ENCODE measurements around the gene NBAS.
A peak's percentile ranks its signal among the peaks of the same experiment; 100 is the strongest.
"Not testable (repeated sequence)": the region's sequence is repeated elsewhere in the genome, so short reads cannot be mapped to it uniquely, and the experiment has no call there.

The NBAS gene

DNA sequence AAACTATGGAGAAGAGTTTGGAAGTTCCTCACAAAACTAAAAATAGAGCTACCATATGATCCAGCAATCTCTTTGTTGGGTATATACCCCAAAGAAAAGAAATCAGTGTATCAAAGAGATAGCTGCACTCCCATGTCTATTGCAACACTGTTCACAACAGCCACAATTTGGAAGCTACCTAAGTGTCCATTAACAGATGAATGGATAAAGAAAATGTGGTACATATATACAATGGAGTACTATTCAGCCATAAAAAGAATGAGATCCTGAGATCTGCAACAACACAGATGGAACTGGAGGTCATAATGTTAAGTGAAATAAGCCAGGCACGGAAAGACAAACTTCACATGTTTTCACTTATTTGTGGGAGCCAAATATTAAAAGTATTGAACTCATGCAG is 350.6 kb downstream of the NBAS start:
- H3K36me3 ChIP-seq (ENCODE audit: insufficient read depth, low read length): peaks cover 13% of the 10 kb centered on the region
- H3K4me3 ChIP-seq (ENCODE audit: low read length); H3K4me1 ChIP-seq (ENCODE audit: insufficient read depth, low read length); H3K9me3 ChIP-seq (ENCODE audit: low read length); H2AFZ ChIP-seq (ENCODE audit: low read depth, low read length); H3K27me3 ChIP-seq (ENCODE audit: insufficient read depth, low read length): not testable (repeated sequence)

DNA sequence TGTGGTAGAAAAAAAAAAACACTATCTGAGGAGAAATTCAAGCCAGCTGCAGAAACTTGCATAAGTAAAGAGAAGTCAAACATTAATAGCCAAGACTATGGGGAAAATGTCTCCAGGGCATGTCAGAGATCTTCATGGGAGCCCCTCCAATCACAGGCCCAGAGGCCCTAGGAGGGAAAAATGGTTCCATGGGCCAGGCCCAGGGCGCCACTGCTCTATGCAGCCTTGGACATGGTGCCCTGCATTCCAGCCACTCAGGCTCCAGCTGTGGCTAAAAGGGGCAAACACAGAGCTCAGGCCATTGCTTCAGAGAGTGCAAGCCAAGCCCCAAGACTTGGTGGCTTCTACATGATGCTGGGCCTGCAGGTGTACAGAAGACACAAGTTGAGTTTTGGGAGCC is 354.7 kb downstream of the NBAS start:
- Histone ChIP-seq H3K9me3 (ENCODE audit: low read length) (peaks cover under 1% of the 10 kb centered on the region), H3K4me3 (ENCODE audit: low read length) (no peak overlapping the region), H3K4me1 (ENCODE audit: insufficient read depth, low read length) (no peaks in the 10 kb centered on the region), H2AFZ (ENCODE audit: low read depth, low read length) (no peak overlapping the region), H3K27me3 (ENCODE audit: insufficient read depth, low read length) (no peaks in the 10 kb centered on the region), H3K36me3 (ENCODE audit: insufficient read depth, low read length) (peaks cover 3% of the 10 kb centered on the region)

DNA sequence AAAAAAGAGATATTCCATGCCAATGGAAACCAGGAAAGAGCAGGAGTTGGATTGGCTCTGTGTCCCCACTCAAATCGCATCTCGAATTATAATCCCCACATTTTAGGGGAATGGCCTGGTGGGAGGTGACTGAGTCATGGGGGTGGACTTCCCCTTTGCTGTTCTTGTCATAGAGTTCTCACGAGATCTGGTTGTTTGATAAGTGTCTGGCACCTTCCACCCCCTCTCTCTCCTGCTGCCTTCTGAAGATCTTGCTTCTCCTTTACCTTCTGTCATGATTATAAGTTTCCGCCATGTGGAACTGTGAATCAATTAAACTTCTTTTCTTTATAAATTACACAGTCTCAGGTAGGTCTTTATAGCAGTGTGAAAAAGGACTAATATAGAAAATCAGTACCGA is 355.6 kb downstream of the NBAS start:
- Histone ChIP-seq H3K4me3 (ENCODE audit: low read length) (no peak overlapping the region), H3K36me3 (ENCODE audit: insufficient read depth, low read length) (peaks cover 3% of the 10 kb centered on the region), H3K4me1 (ENCODE audit: insufficient read depth, low read length) (no peaks in the 10 kb centered on the region)

DNA sequence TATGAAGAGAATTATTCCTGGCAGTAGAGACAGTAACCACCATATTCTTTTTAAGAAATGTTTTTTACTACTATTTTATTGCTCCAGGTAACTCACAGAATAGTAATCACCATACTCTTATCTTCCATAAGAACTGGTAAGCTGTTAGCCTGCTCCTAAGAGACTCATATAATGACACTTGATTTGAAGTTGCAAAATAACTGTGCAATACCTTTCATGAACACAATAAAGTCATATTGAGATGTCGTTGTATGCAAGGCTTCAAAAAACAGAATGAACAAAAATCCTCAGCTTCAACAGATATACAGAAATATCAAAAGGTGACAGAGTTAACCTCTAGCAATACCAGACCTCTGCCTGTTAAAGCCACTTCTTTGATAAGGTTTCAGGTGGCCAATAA is 360.1 kb downstream of the NBAS start:
- no peak overlapping the region for H2AFZ ChIP-seq (ENCODE audit: low read depth, low read length)
- no peak overlapping the region for H3K4me3 ChIP-seq (ENCODE audit: low read length)
- H3K4me1 ChIP-seq (ENCODE audit: insufficient read depth, low read length): no peaks in the 10 kb centered on the region
- H3K9me3 ChIP-seq (ENCODE audit: low read length): no peaks in the 10 kb centered on the region
- peaks cover 2% of the 10 kb centered on the region for H3K36me3 ChIP-seq (ENCODE audit: insufficient read depth, low read length)
- H3K27me3 ChIP-seq (ENCODE audit: insufficient read depth, low read length): no peaks in the 10 kb centered on the region

More for the DNA sequence above, 355.6 kb downstream of the NBAS start:
- no peak overlapping the region for H2AFZ ChIP-seq (ENCODE audit: low read depth, low read length)
- H3K27me3 ChIP-seq (ENCODE audit: insufficient read depth, low read length): no peaks in the 10 kb centered on the region
- H3K9me3 ChIP-seq (ENCODE audit: low read length): no peaks in the 10 kb centered on the region

DNA sequence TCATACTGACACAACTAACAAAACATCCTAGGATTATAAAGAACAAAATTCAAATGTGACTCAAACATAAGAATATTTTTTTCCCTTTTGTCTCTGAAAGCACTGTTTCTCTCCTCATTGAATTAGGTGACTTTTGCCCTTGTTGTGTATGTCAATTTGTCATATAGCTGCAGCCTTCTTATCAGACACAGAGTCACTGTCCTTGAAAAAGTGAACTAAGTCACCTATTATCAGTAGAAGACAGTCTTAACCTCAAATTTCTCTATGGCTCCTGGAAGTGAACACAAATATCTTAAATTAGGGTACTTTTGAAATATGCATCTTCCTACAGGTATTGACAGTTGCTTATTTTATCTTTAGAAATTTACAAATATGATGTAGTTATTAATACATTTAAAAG is 360.6 kb downstream of the NBAS start:
- no peak overlapping the region for H3K4me3 ChIP-seq (ENCODE audit: low read length)
- H3K27me3 ChIP-seq (ENCODE audit: insufficient read depth, low read length): no peaks in the 10 kb centered on the region
- no peaks in the 10 kb centered on the region for H3K9me3 ChIP-seq (ENCODE audit: low read length)
- no peaks in the 10 kb centered on the region for H3K4me1 ChIP-seq (ENCODE audit: insufficient read depth, low read length)
- no peaks in the 10 kb centered on the region for H3K36me3 ChIP-seq (ENCODE audit: insufficient read depth, low read length)
- H2AFZ ChIP-seq (ENCODE audit: low read depth, low read length): no peak overlapping the region

DNA sequence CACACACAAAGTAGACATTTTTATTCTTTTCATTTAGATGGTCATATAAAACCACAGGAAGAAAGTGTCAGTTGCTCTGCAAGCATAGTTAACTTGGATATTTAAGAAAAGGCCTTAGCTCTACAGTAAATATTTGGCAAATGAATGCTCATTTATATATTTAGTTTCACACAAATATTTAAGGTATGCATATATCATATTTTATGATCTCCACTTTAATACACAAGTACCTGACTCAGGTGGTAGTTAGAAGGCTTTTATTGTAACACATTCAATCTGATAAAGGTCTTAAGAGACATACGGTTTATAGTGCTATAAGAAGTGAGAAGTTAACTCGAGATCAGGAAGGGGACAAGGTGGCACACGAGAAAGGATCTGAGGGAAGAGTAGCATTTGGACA is 363.1 kb downstream of the NBAS start:
- H3K4me3 ChIP-seq (ENCODE audit: low read length): no peak overlapping the region
- no peaks in the 10 kb centered on the region for H3K4me1 ChIP-seq (ENCODE audit: insufficient read depth, low read length)
- H3K36me3 ChIP-seq (ENCODE audit: insufficient read depth, low read length): no peaks in the 10 kb centered on the region
- no peaks in the 10 kb centered on the region for H3K9me3 ChIP-seq (ENCODE audit: low read length)
- no peaks in the 10 kb centered on the region for H3K27me3 ChIP-seq (ENCODE audit: insufficient read depth, low read length)
- no peak overlapping the region for H2AFZ ChIP-seq (ENCODE audit: low read depth, low read length)

DNA sequence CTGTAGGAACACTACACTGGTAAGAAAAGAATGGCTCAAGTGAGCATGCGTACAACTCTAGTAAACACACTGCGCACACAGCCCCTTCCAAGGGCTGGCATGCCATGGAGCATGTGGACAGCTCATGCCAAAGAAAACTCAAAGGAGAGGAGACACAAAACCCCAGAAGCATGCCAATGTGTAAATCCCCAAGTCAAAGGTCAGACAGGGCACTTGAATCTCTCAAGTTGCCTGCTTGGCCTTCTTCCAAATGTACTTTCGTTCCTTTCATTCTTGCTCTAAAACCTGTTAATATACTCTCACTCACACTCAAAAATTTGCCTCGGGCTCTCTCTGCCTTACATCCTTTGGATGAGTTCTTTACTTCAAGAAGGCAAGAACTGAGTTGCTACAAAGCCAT is 365.3 kb downstream of the NBAS start:
- no peaks in the 10 kb centered on the region for H3K36me3 ChIP-seq (ENCODE audit: insufficient read depth, low read length)
- no peak overlapping the region for H2AFZ ChIP-seq (ENCODE audit: low read depth, low read length)
- no peaks in the 10 kb centered on the region for H3K9me3 ChIP-seq (ENCODE audit: low read length)

DNA sequence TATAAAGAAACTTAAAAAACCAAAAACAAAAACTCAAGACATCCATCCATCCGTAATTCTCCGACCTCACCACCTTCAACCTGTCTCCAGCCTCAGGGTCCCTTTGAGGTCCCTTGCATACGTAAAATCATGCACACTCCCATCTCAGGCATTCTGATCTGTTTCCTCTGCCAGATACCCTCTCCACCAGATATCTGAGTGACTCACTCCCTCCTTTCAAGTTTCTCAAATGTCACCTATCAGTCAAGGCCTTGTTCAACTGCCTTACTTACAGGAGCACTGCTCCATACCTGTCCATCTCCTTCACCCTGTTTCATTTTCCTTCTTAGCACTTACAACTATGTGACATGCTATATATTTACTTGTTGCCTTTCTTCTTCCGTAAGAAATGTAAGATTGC is 369.3 kb downstream of the NBAS start:
- H3K4me1 ChIP-seq (ENCODE audit: insufficient read depth, low read length): peaks cover 16% of the 10 kb centered on the region
- H3K4me3 ChIP-seq (ENCODE audit: low read length): no peak overlapping the region
- no peaks in the 10 kb centered on the region for H3K36me3 ChIP-seq (ENCODE audit: insufficient read depth, low read length)
- H2AFZ ChIP-seq (ENCODE audit: low read depth, low read length): no peak overlapping the region
- no peaks in the 10 kb centered on the region for H3K27me3 ChIP-seq (ENCODE audit: insufficient read depth, low read length)
- no peaks in the 10 kb centered on the region for H3K9me3 ChIP-seq (ENCODE audit: low read length)

More for the DNA sequence above, 365.3 kb downstream of the NBAS start:
- no peaks in the 10 kb centered on the region for H3K4me1 ChIP-seq (ENCODE audit: insufficient read depth, low read length)
- H3K4me3 ChIP-seq (ENCODE audit: low read length): no peak overlapping the region
- H3K27me3 ChIP-seq (ENCODE audit: insufficient read depth, low read length): no peaks in the 10 kb centered on the region

DNA sequence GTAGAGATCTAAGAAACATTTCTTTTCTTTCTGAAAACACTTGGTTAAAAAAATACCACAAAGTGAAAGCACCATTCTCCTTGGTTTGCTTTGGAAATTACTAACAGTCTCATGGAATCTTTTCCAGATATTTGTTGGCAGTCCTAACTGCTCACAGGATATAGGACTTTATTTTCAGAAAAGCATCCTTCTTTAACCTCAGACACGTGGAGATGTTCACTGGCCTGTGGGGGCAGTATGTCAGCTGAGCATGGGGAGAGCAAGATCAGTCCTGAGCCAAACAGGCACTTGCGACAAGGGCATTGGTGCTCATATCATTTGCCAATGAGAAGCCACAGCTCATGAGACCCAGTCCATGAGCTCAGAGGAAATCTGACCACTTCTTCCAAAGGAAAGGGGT is 371.9 kb downstream of the NBAS start:
- Histone ChIP-seq H3K9me3 (ENCODE audit: low read length) (no peaks in the 10 kb centered on the region), H3K4me1 (ENCODE audit: insufficient read depth, low read length) (peaks cover 16% of the 10 kb centered on the region), H3K4me3 (ENCODE audit: low read length) (no peak overlapping the region), H2AFZ (ENCODE audit: low read depth, low read length) (no peak overlapping the region), H3K36me3 (ENCODE audit: insufficient read depth, low read length) (no peaks in the 10 kb centered on the region), H3K27me3 (ENCODE audit: insufficient read depth, low read length) (no peaks in the 10 kb centered on the region)

DNA sequence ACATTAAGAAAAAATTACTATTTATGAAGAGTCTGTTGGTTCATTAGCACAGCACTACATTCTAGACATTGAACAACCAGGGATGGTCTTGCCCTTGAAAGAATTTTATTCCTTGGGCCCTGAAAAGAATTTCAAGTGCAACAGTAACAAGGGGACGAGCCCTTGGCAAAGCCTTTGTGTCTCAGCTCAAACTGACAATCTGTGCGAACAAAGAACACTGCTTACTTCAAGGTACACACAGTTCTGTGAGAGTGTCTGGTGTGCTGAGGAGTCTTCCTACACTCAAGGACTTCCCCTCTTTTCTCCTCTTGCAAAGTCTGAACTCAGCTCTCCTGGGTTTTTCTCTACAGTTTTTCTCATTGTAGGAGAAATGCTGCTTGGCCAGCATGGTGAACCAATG is 373.4 kb downstream of the NBAS start:
- H3K36me3 ChIP-seq (ENCODE audit: insufficient read depth, low read length): no peaks in the 10 kb centered on the region

DNA sequence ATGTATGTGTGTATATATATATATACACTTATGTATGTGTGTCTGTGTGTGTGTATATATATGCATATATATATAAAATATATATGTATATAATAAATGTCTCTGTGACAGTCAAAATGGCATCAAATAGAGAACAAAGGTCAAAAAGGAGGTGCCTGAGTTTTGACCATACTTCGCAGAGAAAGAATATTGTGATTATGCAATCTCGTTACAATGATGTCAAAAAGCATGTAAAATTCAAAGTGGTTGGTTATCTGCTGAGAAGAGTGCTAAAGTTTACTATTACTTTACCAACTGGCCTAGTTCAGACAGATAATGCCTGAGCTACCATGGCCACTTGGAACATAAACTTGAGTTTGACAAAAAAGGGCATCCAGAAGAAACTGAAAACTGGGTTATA is 375.0 kb downstream of the NBAS start:
- H3K9me3 ChIP-seq (ENCODE audit: low read length): no peaks in the 10 kb centered on the region
- no peak overlapping the region for H3K4me3 ChIP-seq (ENCODE audit: low read length)
- H3K4me1 ChIP-seq (ENCODE audit: insufficient read depth, low read length): peaks cover 16% of the 10 kb centered on the region
- no peaks in the 10 kb centered on the region for H3K27me3 ChIP-seq (ENCODE audit: insufficient read depth, low read length)
- H3K36me3 ChIP-seq (ENCODE audit: insufficient read depth, low read length): no peaks in the 10 kb centered on the region
- no peak overlapping the region for H2AFZ ChIP-seq (ENCODE audit: low read depth, low read length)

More for the DNA sequence above, 373.4 kb downstream of the NBAS start:
- H3K27me3 ChIP-seq (ENCODE audit: insufficient read depth, low read length): no peaks in the 10 kb centered on the region
- peak overlapping the region; percentile 60 for H2AFZ ChIP-seq (ENCODE audit: low read depth, low read length)
- no peaks in the 10 kb centered on the region for H3K9me3 ChIP-seq (ENCODE audit: low read length)
- H3K4me3 ChIP-seq (ENCODE audit: low read length): no peak overlapping the region
- peaks cover 16% of the 10 kb centered on the region for H3K4me1 ChIP-seq (ENCODE audit: insufficient read depth, low read length)

DNA sequence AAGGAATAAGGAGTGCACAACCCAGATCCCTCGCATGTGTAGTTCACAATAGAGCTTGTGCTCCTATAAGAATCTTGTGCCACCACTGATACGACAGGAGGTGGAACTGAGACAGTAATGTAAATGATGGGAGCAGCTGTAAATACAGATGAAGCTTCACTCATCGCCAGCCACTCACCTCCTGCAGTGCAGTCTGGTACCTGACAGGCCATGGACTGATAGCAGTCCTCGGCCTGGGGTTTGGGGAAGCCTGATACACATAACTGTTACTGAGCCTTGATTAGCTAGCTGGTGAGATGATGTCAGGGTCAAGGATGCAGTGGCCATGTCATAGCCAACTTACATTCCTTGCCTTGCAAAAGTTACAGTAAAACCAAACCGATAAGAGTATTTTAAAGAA is 376.6 kb downstream of the NBAS start:
- Histone ChIP-seq H3K27me3 (ENCODE audit: insufficient read depth, low read length) (no peaks in the 10 kb centered on the region), H3K9me3 (ENCODE audit: low read length) (no peaks in the 10 kb centered on the region), H3K36me3 (ENCODE audit: insufficient read depth, low read length) (no peaks in the 10 kb centered on the region), H3K4me3 (ENCODE audit: low read length) (no peak overlapping the region), H3K4me1 (ENCODE audit: insufficient read depth, low read length) (peaks cover 21% of the 10 kb centered on the region), H2AFZ (ENCODE audit: low read depth, low read length) (no peak overlapping the region)

DNA sequence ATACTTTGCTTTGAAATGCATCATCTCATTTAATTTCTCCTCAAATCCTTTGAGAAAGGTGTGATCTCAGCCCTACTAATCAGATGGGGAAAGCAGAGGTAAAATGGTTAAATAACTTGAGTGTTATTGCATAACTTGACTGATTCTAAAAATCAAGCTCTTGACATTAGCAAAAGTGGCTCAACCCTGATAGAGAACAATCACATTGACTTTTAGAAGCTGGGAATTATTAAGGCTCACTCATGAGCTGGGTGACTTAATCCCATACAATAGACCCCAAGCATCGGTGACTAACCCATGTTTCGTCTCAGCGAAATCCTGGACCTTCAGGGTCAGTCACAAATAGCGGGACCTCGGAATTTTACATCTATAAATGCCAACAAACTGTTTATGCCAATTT is 378.9 kb downstream of the NBAS start:
- Histone ChIP-seq H3K36me3 (ENCODE audit: insufficient read depth, low read length) (peaks cover 3% of the 10 kb centered on the region), H2AFZ (ENCODE audit: low read depth, low read length) (no peak overlapping the region), H3K27me3 (ENCODE audit: insufficient read depth, low read length) (no peaks in the 10 kb centered on the region), H3K4me1 (ENCODE audit: insufficient read depth, low read length) (peaks cover 10% of the 10 kb centered on the region), H3K9me3 (ENCODE audit: low read length) (no peaks in the 10 kb centered on the region), H3K4me3 (ENCODE audit: low read length) (no peak overlapping the region)

DNA sequence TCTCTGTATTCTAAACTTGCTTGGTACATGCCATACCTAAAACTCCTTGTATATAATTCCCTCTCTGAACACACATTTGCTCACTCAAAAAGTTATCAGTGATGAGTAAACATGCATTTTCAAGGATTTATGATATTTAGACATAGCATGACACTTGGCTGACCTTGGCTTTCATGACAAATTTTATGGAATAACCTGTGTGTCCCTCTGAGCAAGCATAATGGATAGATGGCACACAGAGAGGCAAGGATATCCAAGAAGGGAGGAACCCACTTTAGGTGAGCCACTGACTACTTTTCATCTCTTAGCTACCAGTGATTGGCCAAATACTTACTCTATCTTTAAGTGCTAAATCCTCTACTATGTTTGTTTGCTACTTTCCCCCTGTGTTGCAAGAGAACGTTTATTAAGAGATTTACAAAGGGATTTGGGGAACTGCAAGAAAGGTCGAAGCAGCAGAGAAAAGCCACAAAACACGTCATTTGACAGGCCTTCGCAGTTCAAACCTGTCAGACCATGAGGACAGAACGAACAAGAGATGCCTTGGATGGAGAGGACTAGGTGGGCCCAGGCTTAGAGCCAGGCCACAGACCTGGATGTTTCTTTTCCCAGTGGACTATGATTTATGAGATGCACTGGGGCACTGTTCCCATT is 379.9 kb downstream of the NBAS start:
- Histone ChIP-seq H3K27me3 (ENCODE audit: insufficient read depth, low read length) (no peaks in the 10 kb centered on the region), H3K36me3 (ENCODE audit: insufficient read depth, low read length) (peaks cover 3% of the 10 kb centered on the region), H3K9me3 (ENCODE audit: low read length) (no peaks in the 10 kb centered on the region), H2AFZ (ENCODE audit: low read depth, low read length) (no peak overlapping the region), H3K4me1 (ENCODE audit: insufficient read depth, low read length) (peaks cover 5% of the 10 kb centered on the region), H3K4me3 (ENCODE audit: low read length) (no peak overlapping the region)
